HUES6 (cell line): ENCODE data around the gene EPN2.
"Not testable (repeated sequence)": the region's sequence is repeated elsewhere in the genome, so short reads cannot be mapped to it uniquely, and the experiment has no call there.

Source experiments
- H3K27ac ChIP-seq: 2 replicates; pipeline ENCODE4 v1.7.0; 2013; ENCODE audit warnings: low read depth, mild to moderate bottlenecking, low read length, inconsistent platforms
- H3K27me3 ChIP-seq: 2 replicates; pipeline ENCODE4 v1.6.1; 2013; ENCODE audit warnings: low read length; ENCODE audit not compliant: control insufficient read depth, insufficient read depth
- H3K36me3 ChIP-seq: 2 replicates; pipeline ENCODE4 v1.6.1; 2013; ENCODE audit warnings: low read length; ENCODE audit not compliant: control insufficient read depth, insufficient read depth
- H3K4me1 ChIP-seq: 2 replicates; pipeline ENCODE4 v1.6.1; 2013; ENCODE audit warnings: low read length; ENCODE audit not compliant: control insufficient read depth, insufficient read depth
- H3K4me3 ChIP-seq: 2 replicates; pipeline ENCODE4 v1.5.1; 2013; ENCODE audit warnings: low read depth, low read length
- H3K9ac ChIP-seq: one replicate; pipeline ENCODE4 v1.6.1; 2013; ENCODE audit warnings: mild to moderate bottlenecking, low read length
- H3K9me3 ChIP-seq: 2 replicates; pipeline ENCODE4 v1.6.1; 2013; ENCODE audit warnings: low read depth, low read length; ENCODE audit not compliant: control insufficient read depth, insufficient read depth

The EPN2 gene

DNA sequence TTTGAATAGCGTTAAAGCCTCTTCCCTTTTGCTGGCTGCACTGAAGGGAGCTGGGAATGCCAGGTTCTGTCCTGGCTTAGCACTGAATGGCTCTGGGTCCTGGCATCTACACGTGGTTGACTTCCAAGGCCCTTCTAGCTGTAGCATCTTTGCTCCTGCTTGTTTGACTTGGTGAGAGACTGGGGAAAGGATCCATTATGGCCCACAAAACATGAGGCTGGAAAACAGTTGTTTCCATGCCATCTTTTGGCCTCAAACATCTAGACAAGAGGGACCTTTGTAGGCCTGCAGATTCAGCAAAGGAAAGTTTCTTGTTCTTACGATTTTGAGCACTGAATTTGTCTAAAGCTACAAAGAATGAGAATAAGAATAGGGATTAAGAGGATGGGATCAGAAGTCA, 32.5 kb downstream of the EPN2 start:
- Histone ChIP-seq H3K27me3 (no peaks in the 10 kb centered on the region), H3K9ac (no peak overlapping the region), H3K4me3 (no peak overlapping the region), H3K27ac (no peak overlapping the region), H3K9me3 (no peaks in the 10 kb centered on the region), H3K4me1 (no peaks in the 10 kb centered on the region; the same call in 1 of the 2 replicates), H3K36me3 (peaks cover 12% of the 10 kb centered on the region)

- no peak overlapping the region for H3K4me3 ChIP-seq
- H3K27me3 ChIP-seq: no peaks in the 10 kb centered on the region
- H3K9ac ChIP-seq: no peak overlapping the region
- H3K4me1 ChIP-seq: no peaks in the 10 kb centered on the region; the same call in 1 of the 2 replicates
- no peaks in the 10 kb centered on the region for H3K9me3 ChIP-seq
- no peak overlapping the region for H3K27ac ChIP-seq
- peaks cover 13% of the 10 kb centered on the region for H3K36me3 ChIP-seq
Observed at GRCh38 chr17:19270347-19270703, 33.2 kb downstream of the EPN2 start.

DNA sequence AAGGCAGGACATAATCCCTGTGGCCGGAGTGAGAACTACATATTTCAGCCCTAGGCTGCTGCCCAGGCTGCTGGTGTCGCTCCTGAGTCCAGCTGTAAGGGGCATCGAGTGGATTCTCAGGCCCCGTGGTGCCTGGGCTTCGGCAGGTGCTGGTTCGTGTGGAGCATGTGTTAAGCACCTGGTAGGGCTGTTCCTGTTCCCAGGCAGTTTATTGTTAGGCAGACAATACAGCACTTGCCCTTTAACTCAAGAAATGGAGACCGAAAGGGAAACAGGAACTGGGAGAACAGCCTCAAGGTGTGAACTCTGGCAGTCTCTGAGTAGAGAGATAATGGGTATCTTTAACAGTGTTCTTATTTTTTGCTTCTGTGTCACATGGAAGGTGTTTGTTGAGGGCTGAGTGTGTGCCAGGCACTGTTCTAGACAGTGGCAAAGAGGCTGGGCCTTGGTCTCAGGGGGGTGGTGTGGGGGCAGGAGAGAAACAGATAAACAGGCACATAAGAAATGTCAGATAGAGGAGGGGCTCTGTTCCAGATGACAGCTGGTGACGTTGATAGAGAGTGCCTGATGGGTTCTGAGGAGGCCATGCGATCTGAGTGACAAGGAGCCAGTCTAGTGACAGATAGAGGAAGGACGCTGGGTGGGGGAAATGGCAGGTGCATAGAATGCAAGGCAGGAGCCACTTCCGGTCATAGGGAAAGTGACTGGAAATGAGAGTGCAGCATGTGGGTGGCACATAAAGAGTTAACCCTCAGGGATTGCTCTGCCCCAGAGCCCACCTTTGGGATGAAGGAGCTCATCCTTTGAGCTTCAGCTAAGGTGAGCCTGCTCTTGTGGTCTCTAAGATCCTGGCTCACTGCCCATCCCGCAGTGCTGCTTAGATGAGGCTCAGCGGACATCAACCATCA, 33.8 kb downstream of the EPN2 start:
- H3K27ac ChIP-seq: no peak overlapping the region

DNA sequence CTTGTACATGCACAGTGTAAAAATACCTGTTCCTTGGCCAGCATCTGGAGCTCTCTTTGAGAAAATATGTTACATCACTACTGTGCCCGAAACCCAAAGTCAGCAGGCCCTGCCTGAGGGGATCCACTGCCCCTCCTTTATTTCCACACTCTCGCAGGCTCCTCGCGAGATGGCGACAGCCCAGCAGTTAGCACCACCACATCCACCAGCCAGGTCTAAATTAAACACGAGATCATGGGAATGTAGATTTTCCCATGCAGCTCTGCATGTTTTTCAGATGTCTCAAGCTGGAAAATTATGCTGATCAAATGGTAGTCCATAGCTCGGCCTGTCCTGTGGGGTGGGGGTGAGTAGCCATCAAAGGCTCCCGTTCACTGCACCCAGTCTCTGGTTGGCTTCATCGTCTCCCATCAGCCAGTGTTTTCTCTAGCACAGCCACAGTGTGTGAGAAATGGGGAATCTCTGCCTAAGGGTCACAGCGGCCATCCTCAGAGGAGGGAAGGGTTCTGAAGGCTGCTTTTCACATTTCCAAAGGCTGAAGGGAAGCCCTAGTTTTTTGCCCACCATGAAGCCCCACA, 34.7 kb downstream of the EPN2 start:
- Histone ChIP-seq H3K27me3 (no peaks in the 10 kb centered on the region), H3K9ac (no peak overlapping the region), H3K4me3 (no peak overlapping the region), H3K36me3 (peaks cover 14% of the 10 kb centered on the region), H3K4me1 (no peaks in the 10 kb centered on the region; the same call in 1 of the 2 replicates), H3K27ac (no peak overlapping the region), H3K9me3 (no peaks in the 10 kb centered on the region)

More for the DNA sequence above, 33.8 kb downstream of the EPN2 start:
- H3K9ac ChIP-seq: no peak overlapping the region
- no peaks in the 10 kb centered on the region; the same call in 1 of the 2 replicates for H3K4me1 ChIP-seq
- H3K9me3 ChIP-seq: no peaks in the 10 kb centered on the region
- no peak overlapping the region for H3K4me3 ChIP-seq
- peaks cover 12% of the 10 kb centered on the region for H3K36me3 ChIP-seq
- H3K27me3 ChIP-seq: no peaks in the 10 kb centered on the region

DNA sequence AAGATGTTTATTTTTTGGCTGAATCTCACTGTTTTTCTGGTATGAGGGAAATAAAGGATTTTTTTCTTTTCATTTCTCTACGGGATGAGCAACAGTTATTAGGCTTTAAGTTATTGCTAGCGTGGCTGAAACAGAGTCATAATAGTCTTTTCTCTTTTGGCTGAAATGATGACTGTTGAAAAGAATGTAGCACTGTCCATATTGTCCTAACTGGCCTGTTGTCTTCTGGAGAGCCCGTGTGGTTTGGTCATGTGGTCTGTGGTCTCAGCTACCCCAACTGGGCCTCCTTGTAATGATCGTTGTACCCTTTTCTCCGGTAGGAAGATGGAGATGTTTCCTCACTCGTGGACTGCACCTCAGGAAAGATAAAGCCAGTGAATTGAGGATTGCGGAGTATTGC, 36.6 kb downstream of the EPN2 start:
- no peak overlapping the region for H3K27ac ChIP-seq
- no peak overlapping the region for H3K4me3 ChIP-seq
- no peaks in the 10 kb centered on the region; the same call in 1 of the 2 replicates for H3K4me1 ChIP-seq
- no peak overlapping the region for H3K9ac ChIP-seq
- no peaks in the 10 kb centered on the region for H3K9me3 ChIP-seq
- H3K27me3 ChIP-seq: no peaks in the 10 kb centered on the region
- peaks cover 16% of the 10 kb centered on the region for H3K36me3 ChIP-seq

DNA sequence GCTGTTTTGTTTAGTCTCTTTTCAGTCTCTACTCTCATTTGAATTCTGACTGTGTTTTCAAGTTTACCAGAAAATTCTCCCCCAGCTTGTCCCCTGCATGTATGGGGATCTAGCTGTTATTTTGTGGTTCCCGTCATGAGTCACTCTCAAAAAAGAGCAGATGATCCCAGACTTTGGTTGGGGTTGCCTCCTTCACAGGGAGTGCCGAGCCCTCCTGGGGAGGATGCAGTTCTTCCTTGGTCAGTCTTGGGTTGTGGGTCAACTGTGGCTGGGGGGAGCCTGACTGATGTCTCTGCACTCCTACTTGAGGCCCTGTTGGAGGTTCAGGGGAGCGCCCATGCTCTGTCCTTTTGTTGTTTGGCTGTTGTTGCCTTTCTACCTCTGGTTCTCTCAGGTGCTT, 37.7 kb downstream of the EPN2 start:
- no peaks in the 10 kb centered on the region; the same call in 1 of the 2 replicates for H3K4me1 ChIP-seq
- no peak overlapping the region for H3K4me3 ChIP-seq
- H3K36me3 ChIP-seq: peaks cover 16% of the 10 kb centered on the region
- H3K9ac ChIP-seq: no peak overlapping the region
- no peaks in the 10 kb centered on the region for H3K9me3 ChIP-seq
- no peak overlapping the region for H3K27ac ChIP-seq
- H3K27me3 ChIP-seq: no peaks in the 10 kb centered on the region

DNA sequence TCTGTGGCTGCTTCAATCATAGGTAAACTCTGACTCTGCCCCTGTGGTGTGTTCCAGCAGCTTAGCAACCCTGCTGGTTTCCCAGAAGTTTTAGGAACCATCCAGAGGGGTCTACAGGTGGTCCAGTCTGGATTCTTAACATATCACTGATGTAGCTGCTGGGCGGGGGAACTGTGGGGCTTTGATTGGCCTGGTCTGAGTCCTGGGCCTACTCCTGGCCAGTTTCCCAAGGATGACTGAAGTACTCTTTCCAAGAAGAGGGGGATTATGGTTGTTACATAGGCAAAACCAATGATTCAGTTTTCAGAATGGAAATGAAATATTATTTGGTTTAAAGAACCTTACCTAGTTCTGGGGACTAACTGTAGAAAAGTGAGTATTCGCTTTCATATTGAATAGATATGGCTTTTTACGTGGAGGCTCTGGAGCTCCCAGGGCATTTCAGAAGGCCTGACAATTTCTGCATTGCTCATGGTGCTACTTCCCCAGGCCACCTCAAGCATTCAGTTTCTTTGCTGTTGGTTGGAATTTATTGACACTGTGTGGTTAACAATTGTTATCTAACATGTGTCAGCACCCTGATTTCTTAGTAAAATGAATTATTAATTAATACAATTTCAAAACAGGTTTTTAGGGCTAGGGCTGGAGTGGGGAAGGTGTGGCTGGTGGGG, 38.4 kb downstream of the EPN2 start:
- H3K36me3 ChIP-seq: peaks cover 16% of the 10 kb centered on the region
- no peak overlapping the region for H3K27ac ChIP-seq
- no peaks in the 10 kb centered on the region for H3K9me3 ChIP-seq
- peaks cover 1% of the 10 kb centered on the region for H3K4me1 ChIP-seq
- H3K9ac ChIP-seq: no peak overlapping the region
- no peaks in the 10 kb centered on the region for H3K27me3 ChIP-seq
- no peak overlapping the region for H3K4me3 ChIP-seq

- not testable (repeated sequence) for H3K27ac ChIP-seq
- peaks cover 13% of the 10 kb centered on the region for H3K4me1 ChIP-seq
Observed at GRCh38 chr17:19278284-19278683, 41.1 kb downstream of the EPN2 start.

DNA sequence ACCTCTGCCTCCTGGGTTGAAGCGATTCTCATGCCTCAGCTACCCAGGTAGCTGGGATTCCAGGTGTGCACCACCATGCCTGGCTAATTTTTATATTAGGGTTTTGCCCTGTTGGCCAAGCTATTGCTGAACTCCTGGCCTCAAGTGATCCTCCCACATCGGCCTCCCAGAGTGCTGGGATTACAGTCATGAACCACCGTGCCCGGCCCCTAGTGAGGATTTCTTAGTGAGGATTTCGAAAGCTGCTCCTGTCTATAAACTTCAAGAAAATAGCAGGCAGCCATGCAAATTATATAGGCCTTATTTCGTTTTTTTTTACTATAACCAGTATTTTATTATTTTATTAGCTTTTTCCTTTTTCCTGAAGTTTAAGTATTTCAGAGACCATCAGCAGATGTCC, 41.6 kb downstream of the EPN2 start:
- Histone ChIP-seq H3K4me1 (peaks cover 13% of the 10 kb centered on the region), H3K36me3 (peaks cover 30% of the 10 kb centered on the region), H3K4me3 (no peak overlapping the region), H3K27me3 (no peaks in the 10 kb centered on the region), H3K9ac (no peak overlapping the region), H3K27ac (no peak overlapping the region), H3K9me3 (no peaks in the 10 kb centered on the region)

More at GRCh38 chr17:19278284-19278683, 41.1 kb downstream of the EPN2 start:
- H3K4me3 ChIP-seq, H3K9me3 ChIP-seq, H3K9ac ChIP-seq, H3K27me3 ChIP-seq: not testable (repeated sequence)
- H3K36me3 ChIP-seq: peaks cover 26% of the 10 kb centered on the region

DNA sequence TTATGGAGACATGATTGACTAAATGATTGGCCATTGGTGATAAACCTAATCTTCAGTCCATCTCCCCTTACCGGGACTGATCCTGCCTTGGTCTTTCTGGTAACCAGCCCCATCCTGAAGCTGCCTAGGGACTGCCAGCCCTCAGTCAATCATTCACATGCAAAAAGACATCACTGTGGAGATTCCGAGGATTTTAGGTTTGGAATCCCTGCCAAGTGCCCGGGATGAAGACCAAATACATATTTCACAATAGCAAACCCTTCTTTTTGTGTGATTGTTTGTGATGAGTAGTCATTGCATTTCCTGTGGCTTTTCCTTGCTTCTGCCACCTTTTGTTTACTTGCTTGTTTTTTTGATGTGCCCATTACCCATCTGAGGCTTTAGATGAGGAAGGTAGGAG, 44.0 kb downstream of the EPN2 start:
- H3K9ac ChIP-seq: no peak overlapping the region
- H3K9me3 ChIP-seq: no peaks in the 10 kb centered on the region
- no peak overlapping the region for H3K27ac ChIP-seq
- H3K27me3 ChIP-seq: no peaks in the 10 kb centered on the region
- peaks cover 25% of the 10 kb centered on the region for H3K4me1 ChIP-seq
- no peak overlapping the region for H3K4me3 ChIP-seq
- H3K36me3 ChIP-seq: peaks cover 24% of the 10 kb centered on the region
